Stimulated activated CD4-positive, alpha-beta T cell treated with anti-CD3 and anti-CD28 coated beads, Interleukin-15, amount 100 ng/mL, for 24 hours (primary cell): ENCODE data around the gene DENND4A.
"Not testable (repeated sequence)": the region's sequence is repeated elsewhere in the genome, so short reads cannot be mapped to it uniquely, and the experiment has no call there.

Experiments used
- DNase-seq: peaks from one replicate; pipeline ENCODE4 v3.0.0-alpha.2; 2020

The DENND4A gene

GRCh38 chr15:65818927-65819562 lies 27.0 kb upstream of the DENND4A start:
- no peak for DNase-seq

GRCh38 chr15:65816441-65816840 lies 24.3 kb upstream of the DENND4A start:
- DNase-seq, result peak; percentile 23

GRCh38 chr15:65816008-65816407 lies 23.9 kb upstream of the DENND4A start:
- DNase-seq, result not testable (repeated sequence)

GRCh38 chr15:65814271-65814670 lies 22.2 kb upstream of the DENND4A start:
- not testable (repeated sequence) for DNase-seq

- DNase-seq, result no peak
Observed at GRCh38 chr15:65812916-65813315, 20.8 kb upstream of the DENND4A start.

GRCh38 chr15:65812467-65812866 lies 20.4 kb upstream of the DENND4A start:
- DNase-seq, result no peak

GRCh38 chr15:65811835-65812234 lies 19.7 kb upstream of the DENND4A start:
- DNase-seq, result no peak

GRCh38 chr15:65811011-65811733 lies 19.1 kb upstream of the DENND4A start:
- not testable (repeated sequence) for DNase-seq

GRCh38 chr15:65806397-65806796 lies 14.3 kb upstream of the DENND4A start:
- DNase-seq, result no peak

- DNase-seq, result no peak
Observed at GRCh38 chr15:65805019-65805745, 13.1 kb upstream of the DENND4A start.

- DNase-seq, result no peak
Observed at GRCh38 chr15:65804252-65804931, 12.3 kb upstream of the DENND4A start.

GRCh38 chr15:65801229-65801805 lies 9.2 kb upstream of the DENND4A start:
- no peak for DNase-seq

- no peak for DNase-seq
Observed at GRCh38 chr15:65796610-65797078, 4.6 kb upstream of the DENND4A start.

- DNase-seq, result no peak
Observed at GRCh38 chr15:65795663-65796216, 3.6 kb upstream of the DENND4A start.

- DNase-seq, result no peak
Observed at GRCh38 chr15:65793818-65794104, 1.7 kb upstream of the DENND4A start.

- no peak for DNase-seq
Observed at GRCh38 chr15:65792988-65793817, 1.1 kb upstream of the DENND4A start.

- no peak for DNase-seq
Observed at GRCh38 chr15:65791335-65792137, 557 bp downstream of the DENND4A start.

- DNase-seq, result no peak
Observed at GRCh38 chr15:65790694-65791334, 1.3 kb downstream of the DENND4A start.

GRCh38 chr15:65789759-65790425 lies 2.2 kb downstream of the DENND4A start:
- DNase-seq, result no peak

GRCh38 chr15:65789105-65789504 lies 3.0 kb downstream of the DENND4A start:
- DNase-seq, result no peak
